Activated CD8-positive, alpha-beta memory T cell treated with anti-CD3 and anti-CD28 coated beads, Interleukin-2, amount 50 U/mL, for 24 hours (primary cell): ENCODE measurements around the gene TRPM1.

Experiments used
- DNase-seq: peaks from one replicate; pipeline ENCODE4 v3.0.0-alpha.2; 2020; ENCODE audit errors: extremely low read depth

Gene TRPM1

GRCh38 chr15:31101262-31102038 is at the start of gene TRPM1:
Gene TRPM1 (minus strand): TSS chr15:31101725. CDS start chr15:31081355, 20,370 bp downstream.
- DNase-seq = no peak

- no peak for DNase-seq
Measured at GRCh38 chr15:31150732-31151231, 49.3 kb upstream of the TRPM1 start.

DNA sequence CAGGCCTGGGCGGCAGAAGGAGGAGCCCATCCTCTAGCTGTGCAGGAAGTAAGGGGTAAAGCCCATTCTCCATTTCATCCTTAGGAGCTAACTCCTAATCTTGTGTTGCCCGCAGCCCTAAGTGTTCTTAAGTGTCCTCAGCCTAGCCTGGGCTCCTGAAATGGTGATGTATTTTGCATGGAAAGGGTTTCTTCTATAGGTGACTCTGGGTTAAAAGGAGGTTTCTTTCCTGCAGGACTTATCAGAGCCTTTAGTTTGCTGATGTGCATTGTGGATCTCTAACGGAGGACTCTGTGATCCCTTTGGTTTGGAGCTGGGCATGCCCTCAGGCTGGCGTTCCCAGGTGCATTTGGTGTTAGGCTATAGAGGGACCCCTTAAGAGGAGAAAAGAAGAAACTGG is 48.5 kb upstream of the TRPM1 start:
- DNase-seq = no peak

DNA sequence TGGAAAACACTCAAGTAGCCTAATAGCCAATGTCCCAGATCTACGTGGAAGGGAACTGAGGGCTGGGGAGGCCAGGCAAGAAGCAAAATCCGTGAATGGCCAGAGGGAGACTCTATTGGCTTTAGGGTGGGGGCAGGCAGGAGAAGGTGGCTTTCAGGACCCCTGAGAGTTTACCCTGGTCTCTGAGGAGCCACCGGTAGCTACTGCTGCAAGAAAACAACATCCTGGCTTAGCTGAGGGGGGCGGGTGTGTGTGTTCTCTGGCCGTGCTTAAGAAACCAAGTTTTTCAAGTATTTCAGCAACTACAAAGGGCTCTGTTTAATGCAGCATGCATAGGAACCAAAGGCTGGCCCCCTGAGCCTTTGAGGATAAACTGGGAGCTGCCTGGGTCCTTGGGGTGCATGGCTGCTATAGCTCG is 47.6 kb upstream of the TRPM1 start:
- DNase-seq = no peak

DNA sequence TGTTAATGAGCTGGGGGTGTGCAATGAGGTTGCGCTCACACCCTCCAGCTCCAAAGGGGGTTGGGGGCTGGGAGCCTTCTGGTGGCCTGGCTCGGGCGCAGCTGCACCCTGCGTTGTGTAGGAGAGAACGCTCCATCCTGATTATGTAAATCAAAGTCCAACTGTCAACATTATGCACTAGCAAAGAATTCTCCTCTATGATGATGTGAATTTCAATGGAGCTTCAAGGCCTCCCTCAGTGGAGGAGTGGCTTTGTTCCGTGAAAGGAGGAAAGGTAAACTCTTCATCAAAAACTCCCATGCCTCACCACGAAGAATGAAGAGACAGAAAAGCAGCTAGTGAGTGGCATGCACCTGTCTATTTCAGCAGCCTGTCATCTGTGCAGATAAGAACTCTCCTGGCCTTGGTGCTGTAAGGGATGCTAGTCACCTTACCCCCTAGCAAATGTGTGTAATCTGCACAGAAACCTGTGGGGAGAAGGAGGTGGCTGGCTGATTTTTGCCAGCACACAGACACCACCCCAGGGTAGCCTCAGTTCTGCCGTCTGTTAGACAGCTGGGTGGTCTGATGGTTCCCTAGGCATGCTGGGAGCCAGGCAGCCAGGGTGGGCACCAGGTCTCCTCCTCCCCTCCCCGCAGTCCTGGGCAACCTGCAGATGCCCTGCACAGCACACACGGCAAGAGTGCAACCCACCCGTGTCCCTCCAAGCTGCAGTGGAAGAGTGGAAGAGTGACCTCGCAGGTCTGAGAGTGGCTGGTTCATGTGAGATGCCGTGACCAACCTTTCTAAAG is 47.0 kb upstream of the TRPM1 start:
- DNase-seq = no peak

DNA sequence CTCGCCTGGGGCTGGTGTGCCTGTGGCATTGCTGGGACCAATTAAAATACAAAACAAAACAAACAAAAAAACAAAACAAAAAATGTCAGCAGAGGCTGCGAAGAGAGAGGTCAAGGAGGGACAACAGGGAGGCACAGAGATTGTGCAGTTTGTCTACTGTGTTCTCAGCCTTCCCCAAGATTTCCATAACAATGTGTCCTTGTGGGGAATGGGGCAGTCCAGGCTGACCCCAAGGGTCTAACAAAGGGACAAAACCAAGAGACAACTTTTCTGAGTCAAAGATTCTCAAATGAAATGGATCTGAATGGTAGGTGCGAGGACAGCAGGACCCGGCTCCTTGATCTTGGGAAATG is 46.4 kb upstream of the TRPM1 start:
- no peak for DNase-seq

DNA sequence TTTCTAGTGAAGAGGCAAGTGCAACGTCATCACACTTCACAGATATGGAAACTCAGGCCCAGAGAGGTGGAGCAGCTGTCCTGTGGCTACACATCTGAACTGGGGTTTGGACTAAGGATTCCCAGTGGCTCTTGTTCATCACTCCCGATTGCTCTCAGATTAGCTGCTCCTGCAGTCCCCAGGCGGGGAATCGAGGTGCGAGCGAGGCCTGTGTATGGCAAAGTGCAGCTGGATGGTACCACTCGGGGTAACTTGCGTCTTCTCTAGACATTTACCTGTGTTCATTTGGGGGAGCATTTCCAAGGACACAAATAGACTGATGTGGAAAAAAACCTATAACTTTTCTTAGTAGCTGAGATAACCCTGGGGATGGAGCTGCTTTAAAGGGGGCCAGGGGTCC is 45.9 kb upstream of the TRPM1 start:
- DNase-seq = no peak

GRCh38 chr15:31145271-31145911 is 43.9 kb upstream of the TRPM1 start:
- DNase-seq = no peak

GRCh38 chr15:31141792-31142191 is 40.3 kb upstream of the TRPM1 start:
- no peak for DNase-seq

GRCh38 chr15:31136607-31137328 is 35.2 kb upstream of the TRPM1 start:
- DNase-seq = no peak

DNA sequence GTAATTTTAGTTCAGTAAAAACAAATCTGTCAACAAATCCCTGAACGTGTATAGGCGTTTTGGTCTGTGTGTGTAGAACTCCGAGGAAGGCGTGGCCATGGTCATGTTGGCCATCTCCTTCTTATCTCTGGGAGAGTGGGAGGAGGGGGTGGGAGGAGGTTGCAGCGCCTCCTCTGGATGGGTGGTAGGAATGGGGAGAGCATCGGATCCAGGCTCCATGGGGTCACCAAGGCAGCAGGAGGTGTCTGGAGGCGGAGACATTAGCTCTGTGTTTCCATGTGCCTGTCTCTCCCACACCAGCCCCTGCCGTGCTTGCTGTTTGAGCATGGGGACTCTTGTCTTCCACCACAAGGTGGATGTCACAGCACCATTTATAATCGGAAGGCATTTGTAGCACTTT is 34.5 kb upstream of the TRPM1 start:
- no peak for DNase-seq

DNA sequence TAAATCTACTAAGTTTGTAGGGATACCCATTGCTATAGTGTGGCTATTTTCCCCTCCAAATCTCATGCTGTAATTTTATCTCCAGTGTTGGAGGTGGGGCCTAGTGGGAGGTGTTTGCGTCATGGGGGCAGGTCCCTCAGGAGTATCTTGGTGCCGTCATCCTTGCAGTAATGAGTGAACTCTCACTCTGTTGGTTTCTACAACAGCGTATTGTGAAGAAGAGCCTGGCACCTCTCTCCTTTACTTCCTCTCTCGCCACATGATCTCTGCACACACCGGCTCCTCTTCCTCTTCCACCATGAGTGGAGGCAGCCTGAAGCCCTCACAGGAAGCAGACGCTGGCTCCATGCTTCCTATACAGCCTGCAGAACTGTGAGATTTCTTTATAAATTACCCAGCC is 34.0 kb upstream of the TRPM1 start:
- DNase-seq = no peak

DNA sequence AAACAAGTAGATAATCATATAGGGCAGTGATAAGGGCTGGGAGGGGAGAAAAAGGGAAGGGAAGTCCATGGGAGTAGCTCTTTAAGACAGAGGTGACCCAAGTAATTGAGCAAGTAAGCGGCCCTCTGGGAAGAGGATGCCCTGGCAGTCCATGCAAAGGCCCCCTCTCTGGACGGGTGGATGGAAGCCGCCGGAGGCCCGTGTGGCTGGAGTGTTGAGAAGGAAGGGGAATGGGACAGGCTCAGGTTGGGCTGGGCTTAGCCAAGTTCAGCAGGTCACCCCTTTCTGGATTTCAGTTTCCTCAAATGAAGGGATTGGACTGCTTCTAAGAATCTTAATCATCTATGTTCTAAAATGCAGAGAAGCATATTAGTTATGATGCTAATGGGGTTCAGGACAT is 32.4 kb upstream of the TRPM1 start:
- no peak for DNase-seq

- DNase-seq = no peak
Measured at GRCh38 chr15:31131853-31132375, 30.4 kb upstream of the TRPM1 start.

DNA sequence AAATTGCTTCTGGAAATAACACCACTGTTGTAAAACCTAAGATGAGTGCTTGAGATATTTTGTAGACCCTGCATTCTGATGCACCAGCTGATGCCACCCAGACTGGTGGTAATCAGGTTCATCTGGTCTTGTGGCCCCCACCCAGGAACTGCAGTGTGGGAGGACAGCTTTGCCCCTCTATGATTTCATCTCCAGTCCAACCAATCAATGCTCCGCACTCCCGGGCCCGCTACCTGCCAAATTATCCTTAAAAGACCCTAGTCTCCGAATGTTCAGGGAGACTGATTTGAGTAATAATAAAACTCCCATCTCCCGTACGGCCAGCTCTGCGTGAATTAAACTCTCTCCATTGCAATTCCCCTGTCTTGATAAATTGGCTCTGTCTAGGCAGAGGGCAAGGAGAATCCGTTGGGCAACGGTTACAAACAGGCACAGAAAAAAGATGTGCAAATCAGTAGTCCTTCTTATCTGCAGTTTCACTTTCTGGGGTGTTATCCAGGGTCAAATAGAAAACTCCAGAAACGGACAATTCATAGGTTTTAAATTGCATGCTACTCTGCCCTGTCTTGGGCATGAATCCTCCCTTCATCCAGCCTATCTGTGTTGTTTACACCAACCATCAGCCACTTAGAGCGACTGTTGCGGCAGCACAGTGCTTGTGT is 29.2 kb upstream of the TRPM1 start:
- DNase-seq = no peak

GRCh38 chr15:31129769-31130303 is 28.3 kb upstream of the TRPM1 start:
- DNase-seq = no peak

DNA sequence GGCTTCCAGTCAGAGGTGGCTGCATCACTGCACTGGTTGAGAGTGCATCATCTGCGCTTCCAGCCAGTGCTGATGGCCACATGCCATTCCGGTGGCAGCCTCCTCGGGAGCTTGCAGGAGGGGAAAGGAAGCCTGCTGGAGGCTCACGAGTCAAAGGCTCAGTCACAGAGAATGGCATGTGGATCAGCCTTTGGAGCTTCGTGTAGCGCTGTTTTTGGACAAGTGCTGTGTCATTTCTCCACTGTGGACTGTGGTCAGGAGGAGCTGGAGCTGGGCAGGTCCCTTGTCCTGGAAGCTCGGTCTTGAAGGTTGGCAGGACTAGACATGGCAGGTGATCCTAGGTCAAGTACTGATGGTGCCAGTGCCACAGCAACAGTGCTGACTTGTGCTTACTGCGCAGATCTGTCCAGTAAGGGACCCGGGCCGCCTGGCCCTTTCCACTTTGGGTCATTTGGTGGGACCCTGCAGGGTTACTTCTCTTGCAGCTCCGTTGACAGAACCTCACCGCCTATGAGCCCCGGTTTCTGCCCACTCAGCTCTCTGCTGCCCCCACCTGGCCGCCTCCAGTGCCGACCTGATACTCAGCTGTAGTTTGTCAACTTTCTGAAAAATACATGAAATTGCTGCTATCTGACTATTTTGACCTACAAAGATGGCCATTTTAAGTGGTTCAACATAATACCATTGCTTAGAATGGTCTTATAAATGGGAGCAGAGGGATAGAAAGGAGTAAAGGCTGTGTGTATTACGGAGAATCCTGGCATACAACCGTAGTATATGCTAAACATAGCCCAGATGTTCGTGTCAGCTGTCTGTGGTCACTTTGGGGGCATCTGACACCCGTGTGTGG is 27.6 kb upstream of the TRPM1 start:
- peak; percentile 28 for DNase-seq

DNA sequence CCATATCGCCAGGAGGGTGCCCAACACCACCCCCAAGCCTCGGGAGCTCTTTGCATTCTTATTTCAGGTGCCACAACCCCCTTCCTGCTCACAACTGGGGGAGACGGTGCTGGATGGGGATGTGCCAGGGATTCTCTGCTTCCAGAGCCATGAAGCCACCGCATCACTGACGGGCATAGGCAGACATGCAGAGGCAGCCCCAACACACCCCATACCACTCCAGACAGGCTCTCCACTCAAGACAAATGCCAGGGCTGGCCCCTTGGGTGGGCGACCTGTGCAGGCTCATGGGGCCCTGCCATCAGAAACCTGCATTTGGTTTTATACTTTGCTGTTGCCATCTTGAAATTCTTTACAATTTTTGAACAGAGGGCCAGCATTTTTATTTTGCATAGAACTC is 27.0 kb upstream of the TRPM1 start:
- no peak for DNase-seq

DNA sequence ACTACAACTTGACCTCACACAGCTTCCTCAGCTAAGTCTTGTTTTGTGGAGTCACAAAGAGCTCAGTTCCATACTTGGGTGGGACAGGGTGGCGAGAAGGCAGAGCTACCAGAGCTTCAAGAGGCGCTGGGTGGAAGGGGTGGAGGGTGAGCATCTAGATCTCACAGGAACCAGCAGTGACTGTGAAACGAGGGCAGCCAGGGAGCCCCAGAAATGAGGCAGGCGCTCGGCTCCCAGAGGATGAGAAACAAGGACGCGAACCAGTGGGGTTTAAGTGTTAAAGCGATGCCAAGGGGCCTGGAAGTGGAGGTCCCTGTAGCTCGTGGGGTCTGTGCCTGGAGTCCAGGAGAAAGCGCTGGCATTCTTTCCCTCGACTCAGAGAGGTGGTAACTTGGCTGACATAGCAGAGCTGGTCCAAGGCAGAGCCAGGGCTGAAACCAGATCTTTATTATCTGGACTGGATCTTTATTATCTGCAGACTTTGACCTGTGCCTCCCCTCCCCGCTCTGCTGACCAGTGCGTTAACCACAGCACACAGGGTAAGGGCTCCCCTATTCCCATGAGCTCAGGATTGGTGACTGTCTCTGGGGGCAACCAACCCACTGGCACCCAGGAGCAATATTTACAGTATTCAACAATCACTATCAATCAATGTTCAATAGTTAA is 26.2 kb upstream of the TRPM1 start:
- DNase-seq = no peak
